ENCODE measurements around the gene RALGAPA1.
"Not testable (repeated sequence)": the region's sequence is repeated elsewhere in the genome, so short reads cannot be mapped to it uniquely, and the experiment has no call there.

Gene RALGAPA1

GRCh38 chr14:35628989-35629388 lies 180.1 kb downstream of the RALGAPA1 start:
- TF ChIP-seq FOXK2 (IDR thresholded peaks at IDR 0.05) (no peak), ZNF384 (IDR thresholded peaks at IDR 0.05) (no peak), LEF1 (IDR thresholded peaks at IDR 0.05; ENCODE audit: borderline replicate concordance) (no peak), SUZ12 (IDR thresholded peaks at IDR 0.05) (no peak), L3MBTL2 (conservative IDR thresholded peaks at IDR 0.05) (no peak), HDGF (IDR thresholded peaks at IDR 0.05; ENCODE audit: borderline replicate concordance) (no peak), SP1 (IDR thresholded peaks at IDR 0.05) (no peak), BHLHE40 (IDR thresholded peaks at IDR 0.05; ENCODE audit: borderline replicate concordance) (no peak), NFRKB (IDR thresholded peaks at IDR 0.05) (no peak), ELF4 (IDR thresholded peaks at IDR 0.05) (no peak), FOXA1 (IDR thresholded peaks at IDR 0.05) (no peak), ARNT (IDR thresholded peaks at IDR 0.05) (no peak), FOXM1 (IDR thresholded peaks at IDR 0.05; ENCODE audit: borderline replicate concordance) (no peak), CTBP1 (IDR thresholded peaks at IDR 0.05; ENCODE audit: borderline replicate concordance) (no peak), TARDBP (IDR thresholded peaks at IDR 0.05) (no peak)
- TF ChIP-seq, protein P1, sequence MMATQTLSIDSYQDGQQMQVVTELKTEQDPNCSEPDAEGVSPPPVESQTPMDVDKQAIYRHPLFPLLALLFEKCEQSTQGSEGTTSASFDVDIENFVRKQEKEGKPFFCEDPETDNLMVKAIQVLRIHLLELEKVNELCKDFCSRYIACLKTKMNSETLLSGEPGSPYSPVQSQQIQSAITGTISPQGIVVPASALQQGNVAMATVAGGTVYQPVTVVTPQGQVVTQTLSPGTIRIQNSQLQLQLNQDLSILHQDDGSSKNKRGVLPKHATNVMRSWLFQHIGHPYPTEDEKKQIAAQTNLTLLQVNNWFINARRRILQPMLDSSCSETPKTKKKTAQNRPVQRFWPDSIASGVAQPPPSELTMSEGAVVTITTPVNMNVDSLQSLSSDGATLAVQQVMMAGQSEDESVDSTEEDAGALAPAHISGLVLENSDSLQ (IDR thresholded peaks at IDR 0.05) = no peak
- POLR2A ChIA-PET = no interaction called here
- CTCF ChIA-PET = no interaction called here
- DNase-seq (ENCODE audit: extremely low spot score) = no peak

DNA sequence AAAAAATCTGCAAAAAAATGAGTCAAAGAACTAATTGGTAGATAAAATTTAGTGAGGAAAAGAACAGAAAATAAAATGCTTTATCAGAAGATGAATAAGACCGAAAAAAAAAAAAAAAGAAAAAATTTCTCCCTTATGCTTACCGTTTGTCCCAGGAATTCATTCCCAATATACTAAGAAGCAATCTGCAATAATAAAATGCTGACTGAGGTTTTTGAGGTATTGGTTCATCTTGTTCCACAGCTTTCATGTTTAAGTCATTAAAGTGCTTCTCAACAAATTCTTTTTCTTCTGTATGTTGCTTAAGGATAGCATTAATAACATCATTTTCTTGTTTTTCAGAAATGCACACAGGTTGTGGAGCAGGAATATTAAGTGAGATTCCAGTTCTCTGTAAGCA lies 182.1 kb downstream of the RALGAPA1 start:
- POLR2A ChIA-PET; DNase-seq (ENCODE audit: extremely low spot score); CTCF ChIA-PET: not testable (repeated sequence)

- CTCF ChIA-PET = interaction anchor here (0.6 kb wide), 1 partner anchor 41 kb away, joined by 6 read pairs; no protein-coding TSS in a partner anchor
Observed at GRCh38 chr14:35621996-35622395, 187.1 kb downstream of the RALGAPA1 start.

DNA sequence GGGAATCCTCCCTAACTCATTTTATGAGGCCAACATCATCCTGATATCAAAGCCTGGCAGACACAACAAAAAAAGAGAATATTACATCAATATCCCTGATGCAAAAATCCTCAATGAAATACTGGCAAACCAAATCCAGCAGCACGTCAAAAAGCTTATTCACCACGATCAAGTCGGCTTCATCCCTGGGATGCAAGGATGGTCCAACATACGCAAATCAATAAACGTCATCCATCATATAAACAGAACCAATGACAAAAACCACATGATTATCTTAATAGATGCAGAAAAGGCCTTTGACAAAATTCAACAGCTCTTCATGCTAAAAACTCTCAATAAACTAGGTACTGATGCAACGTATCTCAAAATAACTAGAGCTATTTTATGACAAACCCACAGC lies 189.1 kb downstream of the RALGAPA1 start:
- DNase-seq (ENCODE audit: extremely low spot score); CTCF ChIA-PET; POLR2A ChIA-PET: not testable (repeated sequence)

More at GRCh38 chr14:35621996-35622395, 187.1 kb downstream of the RALGAPA1 start:
- POLR2A ChIA-PET; DNase-seq (ENCODE audit: extremely low spot score): not testable (repeated sequence)

GRCh38 chr14:35619461-35619860 lies 189.6 kb downstream of the RALGAPA1 start:
- POLR2A ChIA-PET, CTCF ChIA-PET: not testable (repeated sequence)

GRCh38 chr14:35617500-35617899 lies 191.6 kb downstream of the RALGAPA1 start:
- no peak for DNase-seq (ENCODE audit: extremely low spot score)
- ChIA-PET CTCF (no interaction called here), POLR2A (no interaction called here)
- no peak for TF ChIP-seq SUZ12 (IDR thresholded peaks at IDR 0.05)
- no peak for TF ChIP-seq FOXM1 (IDR thresholded peaks at IDR 0.05; ENCODE audit: borderline replicate concordance)
- no peak for TF ChIP-seq ZNF384 (IDR thresholded peaks at IDR 0.05)
- no peak for TF ChIP-seq HDGF (IDR thresholded peaks at IDR 0.05; ENCODE audit: borderline replicate concordance)
- no peak for TF ChIP-seq FOXA1 (IDR thresholded peaks at IDR 0.05)
- TF ChIP-seq LEF1 (IDR thresholded peaks at IDR 0.05; ENCODE audit: borderline replicate concordance) = no peak
- no peak for TF ChIP-seq FOXK2 (IDR thresholded peaks at IDR 0.05)
- TF ChIP-seq CTBP1 (IDR thresholded peaks at IDR 0.05; ENCODE audit: borderline replicate concordance) = no peak
- no peak for TF ChIP-seq L3MBTL2 (conservative IDR thresholded peaks at IDR 0.05)
- TF ChIP-seq BHLHE40 (IDR thresholded peaks at IDR 0.05; ENCODE audit: borderline replicate concordance) = no peak

More at GRCh38 chr14:35619461-35619860, 189.6 kb downstream of the RALGAPA1 start:
- DNase-seq (ENCODE audit: extremely low spot score) = not testable (repeated sequence)

GRCh38 chr14:35607380-35607779 lies 201.7 kb downstream of the RALGAPA1 start:
- no peak for DNase-seq (ENCODE audit: extremely low spot score)
- ChIA-PET POLR2A (no interaction called here), CTCF (no interaction called here)
- TF ChIP-seq FOXA1 (IDR thresholded peaks at IDR 0.05) = no peak

DNA sequence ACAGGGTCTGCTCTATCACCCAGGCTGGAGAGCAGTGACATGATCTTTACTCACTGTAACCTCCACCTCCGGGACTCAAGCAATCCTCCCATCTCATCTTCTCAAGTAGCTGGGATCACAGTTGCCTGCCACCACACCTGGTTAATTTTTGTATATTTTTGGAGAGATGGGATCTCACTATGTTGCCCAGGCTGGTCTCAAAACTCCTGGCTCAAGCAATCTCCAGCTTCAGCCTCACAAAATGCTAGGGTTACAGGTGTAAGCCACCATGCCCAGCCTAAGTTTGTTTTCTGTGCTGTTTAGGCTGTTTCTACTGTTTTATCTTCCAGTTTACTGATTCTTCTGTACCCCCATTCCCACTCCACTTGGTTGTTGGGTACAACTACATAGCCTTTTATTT lies 208.8 kb downstream of the RALGAPA1 start:
- no peak for DNase-seq (ENCODE audit: extremely low spot score)
- ChIA-PET POLR2A (no interaction called here), CTCF (interaction anchor here (0.6 kb wide), 1 partner anchor 10 kb away, joined by 4 read pairs; no protein-coding TSS in a partner anchor)
- TF ChIP-seq FOXA1 (IDR thresholded peaks at IDR 0.05) (no peak), CTBP1 (IDR thresholded peaks at IDR 0.05; ENCODE audit: borderline replicate concordance) (no peak), ELF4 (IDR thresholded peaks at IDR 0.05) (no peak), NFRKB (IDR thresholded peaks at IDR 0.05) (no peak), LEF1 (IDR thresholded peaks at IDR 0.05; ENCODE audit: borderline replicate concordance) (no peak), HDGF (IDR thresholded peaks at IDR 0.05; ENCODE audit: borderline replicate concordance) (no peak), FOXK2 (IDR thresholded peaks at IDR 0.05) (no peak), ZNF384 (IDR thresholded peaks at IDR 0.05) (no peak), SP1 (IDR thresholded peaks at IDR 0.05) (no peak)
- TF ChIP-seq, protein P1 (IDR thresholded peaks at IDR 0.05) = no peak

DNA sequence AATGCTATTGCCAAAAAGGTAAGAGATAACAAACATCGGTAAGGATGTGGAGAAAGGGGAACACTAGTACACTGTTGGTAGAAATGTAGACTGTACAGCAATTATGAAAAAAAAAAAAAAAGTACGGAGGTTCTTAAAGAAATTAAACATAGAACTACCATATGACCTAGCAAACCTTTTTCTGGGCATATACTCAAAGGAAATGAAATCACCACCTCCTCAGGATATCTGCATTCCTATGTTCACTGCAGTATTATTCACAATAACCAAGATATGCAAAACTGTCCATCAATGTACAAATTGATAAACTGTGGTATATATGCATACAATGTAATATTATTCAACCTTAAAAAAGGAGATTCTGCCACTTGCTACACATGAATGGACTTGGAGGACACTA lies 214.5 kb downstream of the RALGAPA1 start:
- CTCF ChIA-PET = no interaction called here
- POLR2A ChIA-PET = no interaction called here
- TF ChIP-seq TARDBP (IDR thresholded peaks at IDR 0.05) (no peak), L3MBTL2 (conservative IDR thresholded peaks at IDR 0.05) (no peak), FOXM1 (IDR thresholded peaks at IDR 0.05; ENCODE audit: borderline replicate concordance) (no peak), SP1 (IDR thresholded peaks at IDR 0.05) (no peak), ARNT (IDR thresholded peaks at IDR 0.05) (no peak)
- DNase-seq (ENCODE audit: extremely low spot score) = no peak

DNA sequence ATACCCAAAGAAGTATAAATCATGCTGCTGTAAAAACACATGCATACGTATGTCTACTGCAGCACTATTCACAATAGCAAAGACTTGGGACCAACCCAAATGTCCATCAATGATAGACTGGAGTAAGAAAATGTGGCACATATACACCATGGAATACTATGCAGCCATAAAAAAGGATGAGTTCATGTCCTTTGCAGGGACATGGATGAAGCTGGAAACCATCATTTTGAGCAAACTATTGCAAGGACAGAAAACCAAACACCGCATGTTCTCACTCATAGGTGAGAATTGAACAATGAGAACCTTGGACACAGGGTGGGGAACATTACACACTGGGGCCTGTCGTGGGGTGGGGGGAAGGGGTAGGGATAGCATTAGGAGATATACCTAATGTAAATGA lies 221.7 kb downstream of the RALGAPA1 start:
- POLR2A ChIA-PET; CTCF ChIA-PET; DNase-seq (ENCODE audit: extremely low spot score): not testable (repeated sequence)

Measured in HEK293T (cell line).